DMS53 treated with DMSO at 0.1 percent for 48 hours (cell line): ENCODE results near the gene CCDC57.

Source experiments
- DNase-seq: peaks from one replicate; lab custom pipeline; 2025; ENCODE audit not compliant: unreplicated experiment; lab: John Stamatoyannopoulos, UW

CCDC57 gene

DNA sequence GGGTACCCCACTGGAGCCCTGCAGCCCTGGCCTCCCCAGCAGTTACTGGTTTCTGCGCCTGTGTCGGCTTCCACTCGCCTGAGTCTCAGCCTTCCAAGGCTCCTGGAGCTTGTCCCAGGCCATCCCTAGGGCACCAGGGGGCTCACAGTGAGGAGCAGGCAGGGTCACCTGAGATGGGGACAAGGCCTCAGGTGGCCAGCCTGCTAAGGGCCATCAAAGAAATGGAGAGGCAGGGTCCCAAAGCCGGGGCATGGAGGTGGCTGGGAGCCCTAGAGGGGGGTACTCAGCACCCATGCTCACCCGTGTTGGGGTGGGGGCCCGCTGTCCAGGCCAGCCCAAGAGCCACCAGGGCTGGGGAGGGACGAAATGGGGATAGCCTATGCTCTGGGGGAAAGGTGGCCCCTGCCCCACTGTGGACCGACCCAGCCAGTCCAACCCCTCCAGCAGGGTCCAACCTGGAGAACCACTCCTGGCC lies 115.9 kb downstream of the CCDC57 start:
- DNase-seq: no peak

DNA sequence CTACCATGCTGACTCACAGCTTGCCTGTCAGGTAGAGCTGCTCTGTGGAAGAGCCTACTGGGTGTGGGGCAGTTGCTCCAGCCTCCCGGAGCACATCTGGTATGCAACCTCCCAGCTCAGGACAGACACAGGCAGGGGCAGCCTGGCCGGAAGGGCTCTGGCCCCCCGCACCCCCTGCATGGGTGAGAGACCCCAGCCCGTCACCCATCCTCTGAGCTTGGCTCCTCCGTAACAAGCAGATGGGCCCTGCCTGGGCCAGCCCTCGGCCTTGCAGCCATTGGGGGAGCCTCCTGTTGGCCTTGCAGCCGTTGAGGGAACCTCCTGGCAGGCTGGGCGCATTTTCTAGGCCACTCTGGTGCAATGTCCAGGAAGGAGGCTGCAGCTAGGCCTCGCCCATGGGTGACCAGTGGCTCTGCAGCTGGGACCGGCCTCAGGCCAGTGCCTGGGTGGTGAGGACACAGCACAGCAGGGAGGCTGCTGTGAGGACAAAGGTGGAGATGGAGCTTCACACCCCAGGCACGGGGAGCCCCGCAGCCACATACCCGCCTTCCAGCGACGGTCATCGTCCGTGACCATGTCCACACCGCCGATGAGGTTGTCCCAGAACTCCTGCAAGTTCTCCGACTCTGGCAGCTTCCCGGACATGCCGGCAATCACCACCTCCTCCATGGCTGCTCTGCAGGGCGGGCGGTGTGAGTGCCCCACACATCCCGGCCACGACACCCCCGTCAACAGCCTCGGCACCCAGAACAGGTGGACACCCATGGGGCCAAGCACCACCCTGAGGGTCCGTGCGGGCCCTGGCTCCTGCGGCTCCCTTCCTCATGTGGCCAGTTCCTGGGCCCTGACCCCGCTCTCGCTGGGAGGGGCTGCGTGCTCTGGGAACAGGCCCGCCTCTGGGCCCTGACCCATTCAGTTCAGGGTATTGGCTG lies 116.6 kb downstream of the CCDC57 start:
- no peak for DNase-seq

DNA sequence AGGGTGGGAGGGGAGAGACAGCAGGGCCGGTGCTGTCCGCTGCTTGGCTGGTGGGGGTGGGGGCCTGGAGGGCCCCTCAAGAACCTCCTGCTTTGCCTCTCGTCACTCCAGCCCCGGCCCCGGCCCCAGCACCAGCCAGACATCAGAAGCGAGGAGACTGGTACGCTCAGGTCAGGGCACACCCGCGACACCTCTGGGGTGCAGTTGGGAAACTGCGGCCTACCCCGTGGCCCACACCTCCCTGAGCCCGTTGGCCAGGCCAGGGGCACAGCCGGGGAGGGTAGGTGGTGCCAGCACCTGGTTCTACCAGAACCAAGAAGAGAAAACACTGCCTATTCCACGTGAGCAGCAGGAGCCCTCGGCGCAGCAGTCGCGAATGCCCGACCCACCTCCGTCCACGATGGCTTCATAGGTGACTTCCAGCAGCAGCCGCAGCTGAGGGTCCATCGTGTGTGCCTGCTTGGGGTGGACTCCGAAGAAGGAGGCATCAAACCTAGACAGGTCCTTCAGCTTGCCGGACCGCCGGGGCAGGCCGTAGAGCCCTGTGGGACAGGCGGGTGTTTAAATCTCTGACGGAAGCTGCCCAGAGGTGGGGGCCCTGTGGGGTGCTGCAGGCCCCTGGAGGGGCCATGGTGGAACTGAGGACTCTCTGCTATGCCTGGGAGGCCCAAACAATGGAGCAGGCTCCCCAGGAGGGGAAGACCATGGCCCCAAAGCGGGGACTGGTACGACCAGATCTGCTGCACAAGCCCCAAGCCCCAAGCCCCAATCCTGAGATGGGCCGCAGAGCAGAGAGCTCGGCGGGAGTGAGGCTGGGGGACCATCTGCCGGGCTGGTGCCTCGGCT lies 117.5 kb downstream of the CCDC57 start:
- DNase-seq: no peak

DNA sequence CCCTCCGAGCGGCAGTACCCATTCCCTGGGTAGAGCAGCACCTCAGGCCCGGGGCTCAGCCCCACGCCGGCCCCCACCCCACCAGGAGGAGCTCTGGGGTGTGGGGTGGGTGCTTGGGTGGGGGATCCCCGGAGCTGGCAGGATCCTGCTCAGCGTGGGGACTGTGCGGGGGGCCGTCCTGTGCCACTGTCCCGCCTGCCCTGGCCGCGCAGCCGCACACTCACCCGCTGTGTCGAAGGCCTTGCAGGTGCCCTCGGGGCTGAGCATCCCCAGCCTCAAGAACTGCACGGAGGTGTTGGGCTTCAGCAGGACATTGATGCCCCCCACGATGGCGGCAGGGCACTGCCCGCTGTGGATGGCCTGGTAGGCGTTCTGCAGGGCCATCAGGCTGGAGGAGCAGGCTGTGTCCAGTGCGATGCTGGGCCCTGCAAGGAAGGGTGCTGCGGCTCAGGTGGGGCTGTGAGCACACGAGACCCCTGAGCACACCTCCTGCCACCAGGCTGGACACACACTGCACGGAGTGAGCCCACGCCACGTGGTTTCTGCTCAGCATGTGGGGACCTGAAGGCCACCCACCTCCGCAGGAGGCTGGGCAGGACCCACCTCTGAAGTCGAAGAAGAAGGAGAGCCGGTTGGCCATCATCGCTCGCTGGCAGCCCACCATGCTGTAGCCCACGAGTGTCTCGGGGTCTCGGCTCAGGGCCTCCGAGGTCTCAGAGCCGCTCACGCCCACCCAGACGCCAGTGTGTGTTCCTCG lies 119.5 kb downstream of the CCDC57 start:
- no peak for DNase-seq

DNA sequence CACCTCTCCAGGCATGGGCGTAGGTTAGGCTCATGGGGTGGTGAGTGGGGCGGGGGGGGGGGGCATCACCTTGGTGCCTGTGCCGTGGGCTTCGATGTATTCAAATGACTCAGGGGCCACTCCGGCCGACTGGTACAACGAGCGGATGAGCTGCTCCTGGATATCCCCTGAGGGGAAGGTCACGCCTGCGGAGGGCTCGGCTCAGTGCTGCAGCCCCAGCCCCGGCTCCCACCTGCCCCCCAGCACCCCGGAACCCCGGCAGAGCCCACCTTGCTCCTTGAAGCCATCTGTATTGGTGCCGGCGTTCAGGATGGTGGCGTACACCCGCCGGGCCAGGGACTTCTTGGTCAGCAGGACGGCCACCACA lies 120.0 kb downstream of the CCDC57 start:
- no peak for DNase-seq

DNA sequence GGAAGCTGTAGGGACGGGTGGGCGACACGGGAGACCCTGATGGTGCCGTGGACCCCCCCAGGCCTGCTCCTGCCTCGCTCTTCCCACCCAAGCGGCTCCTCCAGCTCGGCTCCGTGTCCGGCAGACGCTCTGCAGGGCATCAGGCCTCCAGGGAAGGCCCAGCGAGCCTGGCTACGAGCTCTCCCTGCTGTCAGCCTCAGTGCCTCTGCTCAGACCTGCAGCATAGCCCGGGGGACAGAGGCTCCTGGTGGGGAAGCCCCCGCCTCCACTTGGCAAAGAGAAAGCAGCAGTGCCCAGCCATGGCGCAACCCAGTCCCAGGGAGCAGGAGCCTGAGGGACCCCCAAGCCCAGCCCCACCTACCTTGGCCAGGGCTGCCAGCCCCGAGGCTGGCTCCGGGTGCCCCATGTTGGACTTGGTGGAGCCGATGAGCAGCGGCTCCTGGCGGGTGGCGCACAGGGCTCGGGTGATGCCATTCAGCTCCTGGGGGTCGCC lies 120.5 kb downstream of the CCDC57 start:
- DNase-seq: no peak

DNA sequence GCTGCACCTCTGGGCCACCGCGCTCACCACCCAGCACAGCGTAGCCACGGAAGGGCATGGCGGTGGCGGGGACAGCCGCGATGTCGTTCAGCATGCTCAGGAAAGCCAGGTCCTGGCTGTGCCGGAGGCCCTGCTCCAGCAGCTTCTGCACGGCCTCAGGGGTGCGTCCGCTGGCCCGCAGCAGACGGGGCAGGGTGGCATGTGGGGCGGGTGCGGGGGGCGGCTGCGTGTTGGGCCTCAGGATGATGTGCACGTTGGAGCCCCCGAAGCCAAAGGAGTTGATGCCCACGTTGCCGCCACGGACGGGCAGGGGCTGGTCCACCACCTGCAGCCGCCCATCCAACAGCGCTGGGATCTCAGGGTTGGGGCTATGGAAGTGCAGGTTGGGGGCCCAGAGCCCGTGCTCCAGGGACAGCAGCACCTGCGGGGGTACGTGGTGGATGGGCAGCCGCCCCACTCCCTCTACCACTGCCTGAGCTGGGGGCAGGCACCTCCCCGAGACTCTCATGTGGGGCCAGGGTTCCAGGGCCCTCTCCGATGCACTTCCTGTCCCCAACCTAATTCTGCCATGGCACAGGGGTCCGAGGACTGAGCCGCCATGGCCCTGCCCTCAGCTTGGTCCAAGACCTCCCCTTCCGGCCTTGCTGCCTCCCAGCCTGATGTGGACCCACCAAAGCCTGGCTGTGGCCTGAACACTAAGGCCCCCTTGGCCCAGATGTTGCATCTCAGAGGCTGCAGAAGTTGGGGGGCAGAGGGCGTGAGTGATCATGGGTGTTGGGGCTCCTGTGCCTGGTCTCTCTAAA lies 121.2 kb downstream of the CCDC57 start:
- no peak for DNase-seq

DNA sequence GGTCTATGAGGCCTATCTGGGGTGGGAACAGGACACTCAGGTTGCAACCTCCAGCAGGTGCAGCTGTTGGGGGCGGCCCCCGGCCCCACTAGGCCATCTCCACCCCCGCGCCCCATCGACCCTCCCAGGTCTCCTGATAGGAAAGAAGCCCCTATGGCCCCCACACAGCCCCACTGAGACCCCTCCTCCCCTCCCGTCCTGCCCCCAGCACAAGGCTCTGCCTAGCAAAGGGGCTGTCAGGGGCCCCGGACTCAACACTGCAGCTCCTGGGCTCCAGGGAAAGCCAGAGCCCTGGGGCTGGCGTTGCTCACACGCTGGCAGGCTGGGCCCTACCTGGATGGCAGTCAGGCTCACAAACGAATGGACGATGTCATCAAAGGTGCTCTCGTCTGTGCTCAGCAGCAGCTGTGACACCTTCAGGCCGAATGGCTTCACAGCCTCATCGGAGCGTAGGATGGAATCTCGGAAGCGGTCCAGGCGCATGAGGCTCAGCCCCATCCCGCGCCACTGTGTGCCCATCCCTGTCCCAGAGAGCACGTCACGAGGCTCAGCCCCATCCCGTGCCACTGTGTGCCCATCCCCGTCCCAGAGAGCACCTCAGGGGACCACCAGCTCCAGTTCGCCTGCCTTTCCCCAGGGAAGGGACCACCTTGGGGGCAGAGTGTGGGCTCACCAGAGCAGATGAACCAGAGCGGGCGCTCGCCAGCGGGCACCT lies 121.9 kb downstream of the CCDC57 start:
- no peak for DNase-seq

DNA sequence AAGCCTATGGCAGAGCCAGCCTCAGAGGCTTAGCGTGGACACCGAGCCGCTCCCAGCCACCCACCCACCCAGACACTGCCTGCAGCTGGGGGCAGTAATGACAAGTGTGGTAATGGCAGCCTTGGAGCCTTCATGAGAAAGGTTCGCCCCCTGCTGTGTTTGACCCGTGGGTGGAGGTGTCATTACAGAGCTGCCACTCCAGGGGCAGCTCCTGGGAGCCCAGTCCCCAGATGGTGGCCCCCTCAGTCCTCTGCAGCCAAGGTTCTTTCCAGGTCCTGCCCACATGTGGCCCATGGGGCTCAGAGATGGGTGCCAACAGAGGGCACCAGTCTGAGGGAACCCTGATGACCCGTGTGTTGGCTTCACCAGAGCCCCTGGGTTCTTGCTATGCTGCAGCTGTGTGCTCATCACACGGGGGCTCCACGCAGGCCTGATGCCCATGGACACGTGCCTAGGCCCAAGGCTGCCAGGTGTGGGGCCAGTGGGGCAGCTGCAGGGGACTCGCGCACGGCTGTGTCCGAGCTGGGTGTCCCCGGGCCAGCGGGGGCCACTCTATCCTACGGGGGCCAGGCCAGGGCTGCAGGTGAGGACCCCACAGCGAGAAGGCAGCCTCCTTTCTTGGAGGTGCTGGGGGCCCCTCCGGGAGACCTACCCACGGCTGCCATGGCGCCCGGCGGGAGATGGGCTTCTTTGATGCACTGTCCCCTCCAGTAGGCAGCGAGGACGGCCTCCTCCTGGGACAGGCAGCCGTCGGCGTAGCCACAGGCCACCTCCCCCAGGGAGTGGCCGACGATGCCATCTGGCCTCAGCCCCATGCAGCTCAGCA lies 122.7 kb downstream of the CCDC57 start:
- DNase-seq: no peak

DNA sequence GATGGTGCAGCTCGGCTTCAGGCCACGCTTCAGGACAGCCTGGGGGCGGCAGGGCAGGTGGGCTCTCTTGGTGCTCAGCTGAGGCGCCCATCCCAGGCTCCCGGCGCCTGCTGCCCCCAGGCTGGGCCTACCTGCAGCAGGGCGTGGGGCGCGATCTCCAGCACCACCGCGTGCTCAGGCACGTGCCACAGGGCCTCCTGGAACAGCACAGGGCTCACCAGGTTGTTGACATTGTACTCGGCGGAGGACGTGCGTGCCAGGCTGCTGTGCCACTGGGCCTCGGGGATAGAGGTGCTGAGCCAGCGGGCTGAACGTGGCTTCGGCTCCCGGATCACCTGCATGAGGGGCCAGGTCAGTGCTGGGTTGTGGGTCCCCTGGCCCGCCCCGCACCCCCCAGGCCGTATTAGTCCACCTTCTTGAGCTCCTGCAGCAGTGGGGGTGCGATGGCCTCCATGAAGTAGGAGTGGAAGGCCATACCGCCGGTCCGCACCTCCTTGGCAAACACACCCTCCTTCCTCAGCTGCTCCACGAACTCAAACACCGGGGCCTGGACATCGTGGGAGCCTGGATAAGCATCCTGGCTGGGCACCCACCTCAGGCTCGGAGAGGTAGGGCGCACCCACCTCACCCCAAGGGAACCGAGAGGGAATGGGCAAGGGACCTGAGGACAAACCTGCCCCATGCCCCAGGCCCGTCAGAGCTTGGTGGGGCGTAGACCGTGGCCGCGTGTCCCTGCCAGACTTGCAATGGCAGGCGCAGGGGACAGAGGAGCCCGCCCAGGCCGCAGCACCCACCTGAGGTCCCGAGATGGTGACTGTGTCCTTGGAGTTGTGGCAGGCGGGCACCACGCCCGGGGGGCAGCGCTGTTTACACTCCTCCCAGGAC lies 123.6 kb downstream of the CCDC57 start:
- DNase-seq: no peak

DNA sequence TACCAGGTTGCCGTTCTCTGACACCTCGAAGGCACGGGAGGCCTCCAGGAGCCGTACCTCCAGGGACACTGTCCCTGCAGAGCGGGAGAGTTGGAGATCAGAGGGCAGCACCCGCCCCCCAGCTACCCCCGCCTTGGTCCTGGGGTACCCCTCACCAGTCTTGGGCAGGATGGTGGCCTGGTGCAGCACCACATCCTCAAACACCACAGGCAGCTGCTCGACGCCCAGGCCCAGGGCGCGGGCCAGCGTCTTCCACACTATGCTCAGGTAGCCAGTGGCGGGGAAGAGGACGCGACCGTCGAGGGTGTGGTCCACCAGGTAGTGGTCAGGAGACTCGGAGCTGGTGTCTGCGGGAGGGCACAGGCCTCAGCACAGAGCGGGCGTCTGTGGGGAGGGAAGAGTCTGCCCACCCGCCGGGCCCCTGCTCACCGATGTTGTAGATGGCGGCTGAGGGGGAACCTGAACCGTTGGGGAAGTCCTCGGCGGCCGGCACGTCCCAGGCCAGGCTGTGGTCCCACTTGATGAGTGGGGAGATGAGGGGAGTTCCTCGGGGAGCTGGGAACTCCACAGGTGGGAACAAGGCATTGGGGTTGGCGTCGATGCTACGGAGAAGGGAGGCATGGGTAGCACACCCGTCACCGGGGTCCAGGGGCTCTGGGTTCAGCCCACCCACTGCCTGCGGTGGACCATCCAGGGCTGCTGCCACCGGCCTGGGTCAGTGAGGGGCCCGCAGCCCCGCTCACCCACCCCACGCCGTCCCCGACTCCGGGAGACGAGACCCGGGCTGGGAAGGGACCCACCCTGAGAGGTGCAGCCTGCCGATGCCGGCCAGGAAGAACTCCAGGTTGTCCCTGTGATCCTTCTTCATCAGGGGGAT lies 124.4 kb downstream of the CCDC57 start:
- DNase-seq: no peak

DNA sequence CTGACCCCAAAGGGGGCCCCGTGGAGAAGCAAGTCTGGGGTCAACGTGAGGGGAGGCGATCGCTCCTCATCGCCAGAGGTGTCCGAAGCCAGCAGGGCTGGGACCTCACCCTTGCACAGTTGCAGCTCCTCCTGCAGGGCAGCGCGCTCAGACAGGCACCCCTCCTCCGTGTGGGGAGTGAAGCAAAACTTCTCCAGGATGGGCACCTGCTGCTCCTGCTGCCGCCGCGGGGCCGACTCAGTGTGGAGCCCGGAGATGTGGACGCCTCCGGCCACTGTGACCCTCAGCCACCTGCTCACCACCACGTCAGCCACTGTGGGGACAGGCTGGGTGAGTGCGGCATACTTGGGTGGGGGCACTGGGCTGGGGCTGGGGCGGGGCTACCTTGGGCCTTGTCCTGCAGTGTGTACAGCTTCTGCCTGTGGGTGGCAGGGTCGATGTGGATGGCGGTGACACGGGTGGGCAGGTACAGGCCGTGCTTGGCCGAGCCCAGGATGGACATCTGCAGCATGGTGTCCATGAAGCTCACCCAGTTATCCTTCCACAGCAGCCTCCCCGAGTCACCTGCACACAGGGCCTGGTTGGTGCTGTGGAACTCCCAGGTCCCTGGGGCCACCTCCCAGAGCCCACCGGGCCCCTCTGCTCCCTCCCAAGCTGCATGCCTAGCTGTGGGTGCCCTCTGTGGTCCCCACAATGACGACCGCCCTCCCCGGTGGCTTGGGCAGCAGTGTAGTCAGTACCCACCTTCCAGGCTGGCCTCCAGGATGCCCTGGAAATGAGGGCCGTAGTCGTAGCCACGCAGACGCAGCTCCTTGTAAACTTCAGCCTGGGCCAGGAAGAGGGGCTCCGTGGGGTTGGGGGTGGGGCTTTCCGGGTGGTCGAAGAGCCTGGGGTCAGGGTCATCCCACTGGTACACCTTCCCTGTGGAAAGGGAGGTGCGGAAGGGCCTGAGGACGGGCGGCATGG lies 125.4 kb downstream of the CCDC57 start:
- no peak for DNase-seq

DNA sequence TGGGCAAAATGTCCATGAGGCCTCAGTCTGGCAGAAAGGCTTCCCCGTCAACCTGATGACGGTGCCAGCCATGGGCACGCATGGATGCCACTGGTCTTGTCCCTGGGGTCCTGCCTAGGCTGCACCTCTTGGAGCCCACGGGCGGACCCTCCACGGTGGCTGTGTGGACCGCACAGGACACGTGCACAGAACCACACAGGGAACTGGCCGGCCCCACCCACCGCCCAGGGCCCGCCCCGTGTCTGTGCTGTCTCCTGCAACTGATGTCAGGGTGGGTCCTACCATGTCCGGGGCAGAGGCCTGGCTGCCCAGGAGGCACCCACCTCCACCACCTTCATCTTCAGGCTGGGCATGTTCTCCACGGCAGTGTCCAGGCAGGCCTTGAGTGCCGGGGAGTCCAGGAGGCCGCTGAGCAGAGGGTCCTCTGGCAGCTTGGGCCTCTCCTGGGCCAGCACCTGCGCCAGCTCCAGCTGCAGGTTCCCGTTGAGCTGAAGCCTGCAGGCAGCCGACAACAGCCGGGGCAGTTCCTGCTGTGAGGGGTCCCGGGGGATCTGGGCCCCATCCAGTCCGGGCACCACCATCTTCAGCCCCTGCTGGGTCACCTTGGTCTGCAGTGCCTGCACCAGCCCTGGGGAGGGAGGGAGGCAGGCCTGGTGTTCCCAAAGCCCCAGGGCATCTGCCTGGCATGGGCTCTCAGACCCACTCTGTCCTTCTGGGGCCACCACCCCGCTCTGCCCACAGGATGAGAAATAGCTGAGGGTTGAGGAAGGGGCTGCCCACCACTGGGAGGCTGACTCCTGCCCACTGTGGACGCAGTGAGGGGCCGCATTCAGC lies 126.5 kb downstream of the CCDC57 start:
- no peak for DNase-seq

DNA sequence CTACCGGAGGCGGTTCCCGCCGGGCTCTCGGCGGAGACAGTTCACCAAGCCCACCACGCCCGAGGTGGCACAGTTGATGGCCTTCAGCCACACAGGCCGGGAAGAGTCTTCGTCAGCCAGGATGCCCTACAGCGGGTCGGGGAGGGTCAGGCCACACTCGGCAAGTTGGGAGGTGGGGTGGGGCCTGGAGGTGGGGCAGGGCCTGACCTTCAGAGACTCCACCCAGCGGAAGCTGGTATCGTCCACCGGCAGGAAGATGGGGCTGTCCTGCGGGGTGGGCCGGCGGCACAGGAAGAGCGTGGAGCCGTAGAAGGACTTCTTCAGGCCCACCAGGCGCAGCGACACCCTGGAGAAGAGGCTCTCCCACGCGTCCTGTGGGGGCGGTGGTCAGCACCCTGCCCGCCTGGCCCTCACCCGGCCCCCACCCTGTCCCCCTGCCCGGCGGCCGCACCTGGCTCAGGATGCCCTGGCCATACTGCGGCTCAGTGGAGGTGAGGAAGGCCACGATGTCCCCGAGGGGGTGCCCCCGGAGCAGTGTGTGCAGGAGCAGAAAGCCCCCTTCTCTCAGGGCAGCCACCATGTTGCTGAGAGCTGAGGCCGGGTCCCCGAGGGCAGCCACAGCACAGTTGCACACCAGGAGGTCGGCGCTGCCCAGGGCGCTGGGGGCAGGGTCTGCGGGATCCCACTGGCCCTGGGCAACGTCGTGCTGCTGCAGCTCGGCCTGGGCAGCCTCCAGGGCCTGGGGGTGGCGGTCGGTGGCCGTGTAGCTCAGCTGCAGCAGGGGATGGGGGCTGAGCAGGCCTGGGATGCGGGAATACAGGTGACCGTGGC lies 127.4 kb downstream of the CCDC57 start:
- no peak for DNase-seq
